Neuronal stem cell (in vitro differentiated cells): ENCODE data around the gene MRAP2.

ENCODE experiments used
- DNase-seq: peaks from one replicate; pipeline ENCODE4 v3.0.0-alpha.2; 2013; ENCODE audit warnings: low spot score
- H2AFZ ChIP-seq: one replicate; pipeline ENCODE4 v1.6.1; 2013; ENCODE audit warnings: mild to moderate bottlenecking, low read length, inconsistent platforms
- H2AK5ac ChIP-seq: 2 replicates; pipeline ENCODE4 v1.6.1; 2013; ENCODE audit warnings: low read depth, mild to moderate bottlenecking, inconsistent platforms, low read length, moderate library complexity, mixed read lengths
- H2BK120ac ChIP-seq: 2 replicates; pipeline ENCODE4 v1.6.1; 2013; ENCODE audit warnings: low read depth, mild to moderate bottlenecking, inconsistent platforms, low read length, moderate library complexity, mixed read lengths
- H2BK12ac ChIP-seq: one replicate; pipeline ENCODE4 v1.6.1; 2013; ENCODE audit warnings: low read length, inconsistent platforms
- H2BK15ac ChIP-seq: 2 replicates; pipeline ENCODE4 v1.6.1; 2013; ENCODE audit warnings: mild to moderate bottlenecking, low read length, inconsistent platforms, mixed read lengths
- H2BK5ac ChIP-seq: one replicate; pipeline ENCODE4 v1.6.1; 2013; ENCODE audit warnings: inconsistent platforms, mild to moderate bottlenecking, low read length, moderate library complexity
- H3K14ac ChIP-seq: one replicate; pipeline ENCODE4 v1.6.1; 2013; ENCODE audit warnings: low read length, inconsistent platforms
- H3K18ac ChIP-seq: 2 replicates; pipeline ENCODE4 v1.6.1; 2013; ENCODE audit warnings: low read length, inconsistent platforms
- H3K23ac ChIP-seq: 2 replicates; pipeline ENCODE4 v1.6.1; 2013; ENCODE audit warnings: low read depth, mild to moderate bottlenecking, mixed read lengths, low read length, inconsistent platforms; ENCODE audit not compliant: poor library complexity
- H3K27ac ChIP-seq: replicated peaks from 3 replicates; pipeline ENCODE4 v1.5.1; 2013; ENCODE audit warnings: low read length, inconsistent platforms
- H3K27me3 ChIP-seq, 3 experiments: 2 replicates each; pipeline ENCODE4 v1.6.1; 2013; ENCODE audit warnings: low read length in 3 of 3, mild to moderate bottlenecking in 2 of 3, inconsistent platforms in 1 of 3, low read depth in 1 of 3, mixed read lengths in 1 of 3, moderate library complexity in 1 of 3; ENCODE audit not compliant: control insufficient read depth in 3 of 3, insufficient read depth in 3 of 3
- H3K36me3 ChIP-seq, 2 donors: replicated peaks in 1 of 2; 2 replicates each; pipeline ENCODE4 v1.6.1; 2013; ENCODE audit warnings: low read length in 2 of 2; ENCODE audit not compliant: control insufficient read depth in 2 of 2, insufficient read depth in 2 of 2
- H3K4ac ChIP-seq: 2 replicates; pipeline ENCODE4 v1.6.1; 2013; ENCODE audit warnings: inconsistent platforms, mild to moderate bottlenecking, low read length, moderate library complexity
- H3K4me1 ChIP-seq, 2 donors: 1 replicate in 1 of 2; 2 replicates in 1 of 2; pipeline ENCODE4 v1.6.1; 2013; ENCODE audit warnings: low read length in 2 of 2, low read depth in 1 of 2; ENCODE audit not compliant: control insufficient read depth in 2 of 2, insufficient read depth in 1 of 2
- H3K4me2 ChIP-seq: one replicate; pipeline ENCODE4 v1.6.1; 2013; ENCODE audit warnings: mild to moderate bottlenecking, low read length, inconsistent platforms; ENCODE audit not compliant: insufficient read depth, poor library complexity, severe bottlenecking
- H3K4me3 ChIP-seq, 2 donors: 2 replicates each; pipeline ENCODE4 v1.5.1; 2013; ENCODE audit warnings: low read length in 2 of 2, mild to moderate bottlenecking in 2 of 2, inconsistent platforms in 1 of 2, moderate library complexity in 1 of 2
- H3K79me1 ChIP-seq: one replicate; pipeline ENCODE4 v1.6.1; 2013; ENCODE audit warnings: low read depth, mild to moderate bottlenecking, inconsistent platforms, low read length, moderate library complexity
- H3K9ac ChIP-seq: one replicate; pipeline ENCODE4 v1.6.1; 2013; ENCODE audit warnings: mild to moderate bottlenecking, low read depth, low read length, inconsistent platforms; ENCODE audit not compliant: poor library complexity
- H3K9me3 ChIP-seq, 2 donors: replicated peaks in 1 of 2; 2 replicates each; pipeline versions ENCODE3 to v1.6.1; 2013; ENCODE audit warnings: low read length in 2 of 2, mild to moderate bottlenecking in 2 of 2, inconsistent platforms in 1 of 2, low read depth in 1 of 2, mixed read lengths in 1 of 2, moderate library complexity in 1 of 2; ENCODE audit not compliant: control insufficient read depth in 2 of 2, insufficient read depth in 1 of 2
- H4K8ac ChIP-seq: one replicate; pipeline ENCODE4 v1.6.1; 2013; ENCODE audit warnings: low read depth, mild to moderate bottlenecking, inconsistent platforms, low read length, moderate library complexity
- H4K91ac ChIP-seq: one replicate; pipeline ENCODE4 v1.6.1; 2013; ENCODE audit warnings: low read length, low read depth, mild to moderate bottlenecking, inconsistent platforms; ENCODE audit not compliant: poor library complexity
- WGBS, 2 donors: extraction: QIAGEN DNeasy Blood & Tissue Kit; methylation state at CpG; one replicate each; pipeline ENCODE4 v1.1.7; 2013; ENCODE audit warnings: missing lambda C conversion rate in 2 of 2, mixed read lengths in 1 of 2; ENCODE audit not compliant: insufficient read length in 2 of 2, insufficient replicate concordance in 1 of 2; ENCODE audit errors: extremely low coverage in 2 of 2; 5-methylcytosine and 5-hydroxymethylcytosine counted together

MRAP2 gene

GRCh38 chr6:84050408-84050807 lies 16.8 kb downstream of the MRAP2 start:
- Histone ChIP-seq H3K27ac (no peak overlapping the region), H3K4me1 (peaks cover 14 to 18% of the 10 kb centered on the region in 2 donors), H3K4me3 (no peak overlapping the region), H3K4me2 (no peak overlapping the region), H2BK120ac (no peak overlapping the region), H2BK12ac (no peak overlapping the region), H2BK5ac (no peak overlapping the region), H3K79me1 (no peaks in the 10 kb centered on the region), H2BK15ac (no peak overlapping the region), H2AK5ac (no peak overlapping the region), H3K36me3 (no peaks in the 10 kb centered on the region), H3K14ac (no peak overlapping the region), H4K8ac (no peak overlapping the region), H3K27me3 (no peaks in the 10 kb centered on the region), H3K4ac (no peak overlapping the region), H4K91ac (no peak overlapping the region), H2AFZ (no peak overlapping the region), H3K23ac (no peak overlapping the region), H3K9ac (no peak overlapping the region), H3K18ac (no peak overlapping the region), H3K9me3 (no peaks in the 10 kb centered on the region)
- no CpG with 5 or more reads among the region's 5 CpGs for WGBS, 2 donors
- DNase-seq, result no peak

- Histone ChIP-seq H3K14ac (no peak overlapping the region), H4K8ac (no peak overlapping the region), H2BK120ac (no peak overlapping the region), H3K4me1 (peaks cover 13 to 18% of the 10 kb centered on the region in 2 donors), H3K23ac (no peak overlapping the region), H3K4ac (no peak overlapping the region), H2AFZ (peak overlapping the region; percentile 74), H3K9me3 (no peaks in the 10 kb centered on the region), H3K9ac (no peak overlapping the region), H4K91ac (peak overlapping the region; percentile 26), H3K4me2 (peak overlapping the region; percentile 53), H2BK15ac (peak overlapping the region; percentile 5), H3K4me3 (peak overlapping the region in 1 of 2 donors; percentile 32), H3K18ac (peak overlapping the region; percentile 89), H3K27me3 (no peaks in the 10 kb centered on the region), H3K36me3 (no peaks in the 10 kb centered on the region), H3K79me1 (no peaks in the 10 kb centered on the region), H2BK12ac (no peak overlapping the region), H3K27ac (peak overlapping the region; percentile 88), H2AK5ac (no peak overlapping the region), H2BK5ac (no peak overlapping the region)
- DNase-seq, result peak; percentile 76
- whole genome bisulfite sequencing, 2 donors, result no CpG with 5 or more reads among the region's 7 CpGs
Measured at GRCh38 chr6:84052204-84052882, 18.8 kb downstream of the MRAP2 start.

GRCh38 chr6:84052883-84053241 lies 19.3 kb downstream of the MRAP2 start:
- Histone ChIP-seq H3K23ac (no peak overlapping the region), H3K18ac (peak overlapping the region; percentile 84), H2AFZ (peak overlapping the region; percentile 62), H2BK5ac (no peak overlapping the region), H3K14ac (no peak overlapping the region), H3K36me3 (no peaks in the 10 kb centered on the region), H4K8ac (no peak overlapping the region), H2BK15ac (no peak overlapping the region), H2AK5ac (no peak overlapping the region), H2BK12ac (no peak overlapping the region), H3K4me1 (peaks cover 13 to 18% of the 10 kb centered on the region in 2 donors), H3K27ac (peak overlapping the region; percentile 66), H4K91ac (no peak overlapping the region), H3K4me2 (no peak overlapping the region), H2BK120ac (no peak overlapping the region), H3K4ac (no peak overlapping the region), H3K79me1 (no peaks in the 10 kb centered on the region), H3K9ac (no peak overlapping the region), H3K9me3 (no peaks in the 10 kb centered on the region), H3K27me3 (no peaks in the 10 kb centered on the region), H3K4me3 (peak overlapping the region in 1 of 2 donors; percentile 3)
- WGBS, 2 donors, result no CpG with 5 or more reads among the region's 7 CpGs
- DNase-seq, result no peak

GRCh38 chr6:84055647-84056046 lies 22.1 kb downstream of the MRAP2 start:
- no peak overlapping the region for H3K14ac ChIP-seq
- no peak overlapping the region for H2AFZ ChIP-seq
- DNase-seq, result no peak
- no peak overlapping the region for H4K91ac ChIP-seq
- H3K27ac ChIP-seq, result no peak overlapping the region
- WGBS, 2 donors, result no CpG with 5 or more reads among the region's 2 CpGs
- H3K4me1 ChIP-seq, result peaks cover 19 to 22% of the 10 kb centered on the region in 2 donors
- no peak overlapping the region for H2BK5ac ChIP-seq
- H3K23ac ChIP-seq, result no peak overlapping the region
- no peak overlapping the region for H2BK120ac ChIP-seq
- H3K79me1 ChIP-seq, result no peaks in the 10 kb centered on the region
- no peak overlapping the region for H4K8ac ChIP-seq
- no peaks in the 10 kb centered on the region for H3K36me3 ChIP-seq
- no peak overlapping the region for H2AK5ac ChIP-seq
- H3K9me3 ChIP-seq, result no peaks in the 10 kb centered on the region
- no peak overlapping the region for H3K4me3 ChIP-seq
- no peak overlapping the region for H3K4me2 ChIP-seq
- no peaks in the 10 kb centered on the region for H3K27me3 ChIP-seq
- no peak overlapping the region for H2BK12ac ChIP-seq
- no peak overlapping the region for H3K4ac ChIP-seq
- H2BK15ac ChIP-seq, result no peak overlapping the region
- no peak overlapping the region for H3K9ac ChIP-seq
- H3K18ac ChIP-seq, result no peak overlapping the region
